OCI-LY3 (cell line): ENCODE data around the gene AGMAT.

Experiments used
- H2AFZ ChIP-seq: fragments of 200-600, 300-600 bp; shearing (Covaris generic); 2 replicates; pipeline ENCODE4 v1.6.0; 2014; ENCODE audit warnings: antibody characterized with exemption, low read depth, low read length
- H3K27ac ChIP-seq: fragments of 200-600, 300-600 bp; sonication (generic); 2 replicates; pipeline ENCODE4 v1.5.1; 2014; ENCODE audit warnings: mild to moderate bottlenecking, low read length, moderate library complexity, mixed read lengths
- H3K27me3 ChIP-seq: fragments of 200-600, 300-600 bp; sonication (generic); 2 replicates; pipeline ENCODE4 v1.6.1; 2014; ENCODE audit warnings: low read depth, low read length, mixed read lengths
- H3K36me3 ChIP-seq: fragments of 200-600, 300-600 bp; sonication (generic); replicated peaks from 2 replicates; pipeline ENCODE3; 2014; ENCODE audit warnings: low read depth, low read length, mixed read lengths
- H3K4me1 ChIP-seq: fragments of 300-600, 200-600 bp; sonication (generic); 2 replicates; pipeline ENCODE4 v1.6.1; 2014; ENCODE audit warnings: low read length, mixed read lengths
- H3K4me2 ChIP-seq: fragments of 200-600, 300-600 bp; sonication (generic); 2 replicates; pipeline ENCODE4 v1.6.1; 2014; ENCODE audit warnings: low read length, mixed read lengths
- H3K4me3 ChIP-seq: fragments of 300-600, 200-600 bp; sonication (generic); 2 replicates; pipeline ENCODE4 v1.5.1; 2014; ENCODE audit warnings: antibody characterized with exemption, mild to moderate bottlenecking, low read length, moderate library complexity
- H3K79me2 ChIP-seq: fragments of 300-600, 200-600 bp; shearing (Covaris generic); 2 replicates; pipeline ENCODE4 v1.6.1; 2014; ENCODE audit warnings: mild to moderate bottlenecking, low read length, mixed read lengths
- H3K9ac ChIP-seq: fragments of 300-600, 200-600 bp; shearing (Covaris generic); 2 replicates; pipeline ENCODE4 v1.6.0; 2014; ENCODE audit warnings: mild to moderate bottlenecking, low read length, moderate library complexity
- H3K9me3 ChIP-seq: fragments of 200-600, 300-600 bp; shearing (Covaris generic); 2 replicates; pipeline ENCODE4 v1.6.1; 2014; ENCODE audit warnings: low read length, mixed read lengths; ENCODE audit not compliant: insufficient read depth
- H4K20me1 ChIP-seq: fragments of 200-600, 300-600 bp; sonication (generic); 2 replicates; pipeline ENCODE4 v1.6.1; 2016; ENCODE audit warnings: low read length, mixed read lengths; ENCODE audit not compliant: insufficient read depth
- CTCF ChIP-seq: fragments of 200-600, 300-600 bp; sonication (generic); IDR thresholded peaks from 2 replicates; pipeline ENCODE4 v1.5.1; 2014; ENCODE audit warnings: antibody characterized with exemption, low read length, low read depth
- EZH2phosphoT487 ChIP-seq: fragments of 200-600 bp; shearing (Covaris generic); IDR thresholded peaks from 2 replicates; pipeline ENCODE4 v1.6.1; 2018; ENCODE audit warnings: antibody characterized with exemption, mixed run types, low read depth

The AGMAT gene

GRCh38 chr1:15543589-15544568 is 41.0 kb downstream of the AGMAT start:
- TF ChIP-seq CTCF, result no peak
- no peak for TF ChIP-seq EZH2phosphoT487
- H2AFZ ChIP-seq, result no peak overlapping the region
- H3K4me3 ChIP-seq, result no peak overlapping the region
- no peaks in the 10 kb centered on the region for H3K79me2 ChIP-seq
- peaks cover 9% of the 10 kb centered on the region for H3K36me3 ChIP-seq
- no peaks in the 10 kb centered on the region for H4K20me1 ChIP-seq
- H3K4me1 ChIP-seq, result no peaks in the 10 kb centered on the region
- H3K9ac ChIP-seq, result no peak overlapping the region
- H3K9me3 ChIP-seq, result no peaks in the 10 kb centered on the region
- no peaks in the 10 kb centered on the region for H3K27me3 ChIP-seq
- no peak overlapping the region for H3K27ac ChIP-seq
- H3K4me2 ChIP-seq, result no peak overlapping the region

GRCh38 chr1:15543251-15543588 is 41.6 kb downstream of the AGMAT start:
- Histone ChIP-seq H3K36me3 (peaks cover 7% of the 10 kb centered on the region), H3K79me2 (no peaks in the 10 kb centered on the region), H4K20me1 (no peaks in the 10 kb centered on the region), H3K4me1 (no peaks in the 10 kb centered on the region), H3K27me3 (no peaks in the 10 kb centered on the region), H3K9me3 (no peaks in the 10 kb centered on the region), H2AFZ (no peak overlapping the region), H3K27ac (no peak overlapping the region), H3K4me2 (no peak overlapping the region), H3K9ac (no peak overlapping the region), H3K4me3 (no peak overlapping the region)
- TF ChIP-seq CTCF (no peak), EZH2phosphoT487 (no peak)

GRCh38 chr1:15542388-15543250 is 42.2 kb downstream of the AGMAT start:
- no peaks in the 10 kb centered on the region for H4K20me1 ChIP-seq
- H3K36me3 ChIP-seq, result peaks cover under 1% of the 10 kb centered on the region
- no peaks in the 10 kb centered on the region for H3K9me3 ChIP-seq
- no peak overlapping the region for H3K4me2 ChIP-seq
- no peak for TF ChIP-seq EZH2phosphoT487
- no peak for TF ChIP-seq CTCF
- no peak overlapping the region for H2AFZ ChIP-seq
- no peak overlapping the region for H3K27ac ChIP-seq
- no peaks in the 10 kb centered on the region for H3K4me1 ChIP-seq
- H3K4me3 ChIP-seq, result no peak overlapping the region
- no peaks in the 10 kb centered on the region for H3K79me2 ChIP-seq
- H3K27me3 ChIP-seq, result no peaks in the 10 kb centered on the region
- H3K9ac ChIP-seq, result no peak overlapping the region

- Histone ChIP-seq H3K27ac (no peak overlapping the region), H2AFZ (no peak overlapping the region), H3K9ac (no peak overlapping the region), H3K4me1 (no peaks in the 10 kb centered on the region), H3K9me3 (no peaks in the 10 kb centered on the region), H3K36me3 (no peaks in the 10 kb centered on the region), H4K20me1 (no peaks in the 10 kb centered on the region), H3K27me3 (no peaks in the 10 kb centered on the region), H3K79me2 (no peaks in the 10 kb centered on the region), H3K4me3 (no peak overlapping the region), H3K4me2 (no peak overlapping the region)
- TF ChIP-seq EZH2phosphoT487 (no peak), CTCF (no peak)
Observed at GRCh38 chr1:15541231-15541792, 43.5 kb downstream of the AGMAT start.
